ENCODE results near the gene ZBTB45.
"Not testable (repeated sequence)": the region's sequence is repeated elsewhere in the genome, so short reads cannot be mapped to it uniquely, and the experiment has no call there.

Gene ZBTB45

DNA sequence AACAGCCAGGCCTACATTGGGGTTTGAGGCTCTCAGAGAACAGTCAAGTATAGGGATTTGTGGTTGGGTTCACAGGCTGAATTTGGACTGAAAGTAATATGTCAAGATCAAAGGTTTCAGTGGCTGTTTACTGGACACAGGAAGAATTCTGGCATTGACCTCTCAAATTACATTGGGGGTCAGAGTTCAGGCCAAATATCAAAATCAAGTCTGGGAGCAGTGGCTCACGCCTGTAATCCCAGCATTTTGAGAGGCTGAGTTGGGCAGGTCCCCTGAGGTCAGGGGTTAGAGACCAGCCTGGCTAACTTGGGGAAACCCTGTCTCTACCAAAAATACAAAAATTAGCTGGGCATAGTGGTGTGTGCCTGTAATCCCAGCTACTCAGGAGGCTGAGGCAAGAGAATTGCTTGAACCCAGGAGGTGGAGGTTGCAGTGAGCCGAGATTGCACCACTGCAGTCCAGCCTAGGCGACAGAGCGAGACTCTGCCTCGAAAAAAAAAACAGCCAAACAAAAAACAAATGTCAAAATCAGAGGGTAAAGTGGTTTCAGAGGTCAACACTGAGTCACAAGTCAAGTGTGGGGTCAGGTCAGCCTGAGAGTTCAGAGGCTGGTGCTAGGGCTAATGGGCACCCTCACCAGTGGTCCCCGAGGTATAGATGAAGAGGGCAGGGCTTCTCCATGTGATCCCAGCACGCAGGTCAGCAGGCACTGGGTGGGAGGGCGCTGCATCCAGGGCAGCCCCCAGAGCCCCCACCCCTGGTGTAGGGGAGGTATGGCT lies 9.3 kb downstream of the ZBTB45 start:
- no peak for DNase-seq (ENCODE audit: low spot score)

DNA sequence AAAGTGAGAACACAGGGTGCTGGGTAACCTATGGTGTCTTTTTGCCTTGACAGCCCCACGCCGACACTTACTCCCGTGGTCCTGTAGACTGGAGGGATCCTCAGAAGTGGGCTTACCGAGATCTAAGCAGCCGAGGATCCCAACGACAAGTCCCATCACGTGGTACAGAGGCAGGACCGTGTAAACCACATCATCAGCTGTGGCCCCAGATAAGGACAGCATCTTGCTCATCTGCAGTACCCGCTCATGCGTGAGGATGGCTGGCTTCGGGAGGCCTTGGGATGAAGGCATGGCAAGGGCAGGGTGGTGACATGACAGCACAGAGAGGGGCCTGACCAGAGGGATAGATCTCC lies 9.9 kb downstream of the ZBTB45 start:
- DNase-seq (ENCODE audit: low spot score) = no peak

DNA sequence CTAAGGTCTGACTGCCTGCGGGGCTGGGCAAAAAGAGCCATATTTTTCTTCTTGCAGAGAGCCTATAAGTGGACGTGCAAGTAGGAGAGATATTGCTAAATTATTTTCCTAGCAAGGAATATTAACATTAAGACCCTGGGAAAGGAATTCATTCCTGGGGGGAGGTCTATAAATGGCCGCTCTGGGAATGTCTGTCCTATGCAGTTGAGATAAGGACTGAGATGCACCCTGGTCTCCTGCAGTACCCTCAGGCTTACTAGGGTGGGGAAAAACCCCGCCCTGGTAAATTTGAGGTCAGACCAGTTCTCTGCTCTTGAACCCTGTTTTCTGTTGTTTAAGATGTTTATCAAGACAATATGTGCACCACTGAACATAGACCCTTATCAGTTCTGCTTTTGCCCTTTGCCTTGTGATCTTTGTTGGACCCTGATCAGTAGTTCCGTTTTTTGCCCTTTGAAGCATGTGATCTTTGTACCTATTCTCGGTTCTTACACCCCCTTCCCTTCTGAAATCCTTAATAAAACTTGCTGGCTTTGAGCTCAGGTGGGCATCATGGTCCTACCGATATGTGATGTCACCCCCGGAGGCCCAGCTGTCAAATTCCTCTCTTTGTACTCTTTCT lies 11.9 kb downstream of the ZBTB45 start:
- not testable (repeated sequence) for DNase-seq (ENCODE audit: low spot score)

DNA sequence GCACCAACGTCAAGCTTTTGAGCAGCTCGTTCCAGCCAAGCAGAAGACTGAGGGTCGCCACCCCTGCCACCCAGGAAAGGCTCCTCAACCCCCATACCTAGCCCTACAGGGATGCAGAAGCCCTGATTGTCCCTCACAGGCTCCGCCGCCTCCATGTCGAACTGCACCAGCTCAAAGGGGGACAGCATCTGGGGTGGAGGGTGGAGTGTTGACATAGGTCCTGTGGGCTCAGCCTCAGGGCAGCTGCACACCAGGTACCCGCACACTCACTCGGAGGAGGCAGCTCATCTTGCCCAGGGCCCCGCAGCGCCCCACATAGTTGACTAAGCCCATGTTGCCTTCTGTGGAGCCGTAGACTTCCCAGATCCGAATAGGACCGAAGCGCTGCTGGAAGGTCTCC lies 19.4 kb downstream of the ZBTB45 start:
- no peak for DNase-seq (ENCODE audit: low spot score)

DNA sequence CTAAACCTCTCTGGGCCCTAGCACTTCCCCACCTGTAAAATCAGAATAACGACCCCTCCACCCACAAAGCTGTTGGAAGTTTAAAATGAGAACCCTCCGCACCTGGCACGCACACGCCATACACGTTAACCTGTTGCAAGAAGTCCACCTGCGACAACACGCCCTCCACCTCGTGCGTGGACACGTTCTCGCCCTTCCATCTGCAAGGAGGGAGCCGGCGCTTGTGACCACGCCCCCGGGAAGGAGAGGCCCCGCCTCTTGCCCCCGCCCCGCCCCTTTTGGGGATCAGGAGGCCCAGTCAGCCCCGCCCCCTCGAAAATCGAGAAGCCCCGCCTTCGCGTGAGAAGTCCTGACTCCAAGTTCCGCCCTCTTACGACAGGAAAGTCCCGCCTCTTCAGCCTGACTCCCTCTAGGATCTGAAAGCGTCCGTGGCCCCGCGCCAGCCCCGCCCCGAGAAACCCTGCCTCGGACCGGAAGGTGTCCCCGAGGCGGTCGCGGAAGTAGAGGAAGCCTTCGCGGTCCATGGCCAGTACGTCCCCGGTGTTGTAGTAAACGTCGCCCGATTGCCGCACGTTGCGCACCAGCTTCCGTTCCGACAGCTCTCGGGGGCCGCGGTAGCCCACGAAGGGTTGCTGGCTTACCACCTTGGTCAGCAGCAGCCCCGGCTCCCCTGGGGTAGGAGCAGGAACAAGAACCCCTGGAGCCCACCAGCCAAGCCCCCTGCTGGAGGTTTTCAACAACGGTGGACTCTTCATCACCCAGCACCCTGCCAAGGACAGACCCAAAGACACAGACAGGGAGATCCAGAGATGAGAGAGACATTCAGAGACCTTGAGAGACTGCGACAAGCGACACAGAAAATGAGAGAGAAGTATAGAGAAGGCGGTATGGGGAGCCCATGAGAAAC lies 20.3 kb downstream of the ZBTB45 start:
- peak; percentile 97 for DNase-seq (ENCODE audit: low spot score)

DNA sequence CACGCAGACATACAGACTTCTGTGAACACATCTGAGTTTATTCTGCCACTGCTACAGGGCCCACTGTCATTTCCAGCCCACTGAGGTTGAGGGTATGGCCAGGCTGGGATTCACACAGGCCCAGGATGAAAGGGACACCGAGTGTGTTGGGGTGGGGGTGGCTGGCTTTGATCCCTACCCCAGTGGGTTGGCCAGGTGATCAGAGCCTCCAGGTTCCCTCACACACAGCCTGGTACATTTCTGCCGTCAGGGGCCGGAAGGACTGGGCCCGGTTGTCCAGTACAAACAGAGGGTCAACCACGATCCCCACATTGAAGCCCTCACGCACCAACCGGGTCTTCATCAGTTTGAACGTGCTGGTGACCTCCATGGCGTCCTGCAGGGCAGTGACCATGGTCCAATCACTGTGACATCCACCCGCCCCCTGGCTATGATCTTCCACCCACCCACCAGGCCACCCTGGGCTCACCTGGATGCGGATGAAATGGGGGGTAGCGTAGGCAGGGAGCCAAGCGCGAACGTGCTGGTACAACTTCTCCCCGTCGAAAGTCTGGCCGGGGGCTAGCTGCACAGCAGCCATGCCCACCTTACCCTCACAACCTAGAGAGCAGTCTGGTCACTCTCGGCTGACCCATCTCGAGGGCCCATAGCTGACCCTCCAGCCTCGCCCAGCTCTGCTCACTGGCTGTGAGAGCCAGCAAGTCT lies 21.1 kb downstream of the ZBTB45 start:
- no peak for DNase-seq (ENCODE audit: low spot score)

DNA sequence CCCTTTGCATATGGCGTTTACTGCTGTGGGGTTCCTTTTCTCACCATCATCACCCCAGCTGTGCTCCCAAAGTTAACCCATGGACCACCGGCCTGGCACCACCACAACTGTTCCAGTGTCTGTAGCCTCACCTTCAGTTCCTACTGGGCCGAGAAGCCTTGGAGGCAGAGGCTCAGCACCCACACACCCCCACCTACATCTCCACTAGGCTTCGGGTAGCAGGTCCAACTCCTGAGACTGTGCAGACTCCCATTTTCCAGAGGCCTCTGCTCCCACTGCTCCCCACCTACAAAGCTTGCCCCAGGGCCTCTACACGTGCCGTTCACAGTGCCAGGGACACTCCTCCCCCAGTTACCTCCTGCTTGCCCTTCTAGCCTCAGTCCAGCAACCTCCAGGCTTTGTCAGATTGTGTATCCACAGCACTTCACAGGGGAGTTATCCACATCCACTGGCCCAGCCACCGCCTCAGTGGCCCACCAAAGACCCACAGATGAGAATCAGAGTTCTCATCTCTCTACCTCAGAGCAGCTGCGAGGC lies 21.9 kb downstream of the ZBTB45 start:
- DNase-seq (ENCODE audit: low spot score) = no peak

DNA sequence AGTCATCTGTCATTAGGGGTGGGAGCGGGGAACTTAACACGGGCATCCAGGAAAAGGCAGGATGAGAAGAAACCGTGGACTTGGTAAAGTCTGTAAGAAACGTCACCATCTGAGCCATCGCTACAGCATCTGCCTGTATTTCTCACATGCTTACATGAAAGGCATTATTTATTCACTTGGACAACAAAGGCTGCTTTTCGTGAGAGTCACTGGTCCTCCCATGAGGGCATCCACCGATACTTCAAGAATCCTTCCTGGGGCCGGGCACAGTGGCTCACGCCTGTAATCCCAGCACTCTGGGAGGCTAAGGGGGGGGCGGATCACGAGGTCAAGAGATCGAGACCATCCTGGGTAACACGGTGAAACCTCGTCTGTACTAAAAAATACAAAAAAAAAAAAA lies 27.3 kb downstream of the ZBTB45 start:
- DNase-seq (ENCODE audit: low spot score) = no peak

DNA sequence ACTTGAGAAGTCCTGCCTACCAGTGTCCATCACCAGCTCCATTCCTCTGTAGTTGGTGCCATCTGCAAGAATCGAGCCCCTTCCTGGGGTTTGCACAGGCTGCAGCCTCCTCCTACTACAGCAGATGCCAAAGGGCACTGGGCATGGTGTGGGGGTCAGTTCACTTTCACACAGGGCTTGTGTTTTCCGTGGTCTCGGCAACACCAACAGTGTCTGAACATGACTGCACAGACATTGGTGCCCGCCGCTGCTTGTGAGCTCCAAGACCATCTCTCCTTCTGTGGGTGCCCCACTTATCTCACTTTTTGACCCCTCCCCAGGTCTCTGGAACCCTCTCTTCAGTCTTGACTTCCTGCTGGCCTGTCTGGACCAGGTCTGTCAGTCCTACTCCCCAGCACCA lies 28.2 kb downstream of the ZBTB45 start:
- DNase-seq (ENCODE audit: low spot score) = no peak

DNA sequence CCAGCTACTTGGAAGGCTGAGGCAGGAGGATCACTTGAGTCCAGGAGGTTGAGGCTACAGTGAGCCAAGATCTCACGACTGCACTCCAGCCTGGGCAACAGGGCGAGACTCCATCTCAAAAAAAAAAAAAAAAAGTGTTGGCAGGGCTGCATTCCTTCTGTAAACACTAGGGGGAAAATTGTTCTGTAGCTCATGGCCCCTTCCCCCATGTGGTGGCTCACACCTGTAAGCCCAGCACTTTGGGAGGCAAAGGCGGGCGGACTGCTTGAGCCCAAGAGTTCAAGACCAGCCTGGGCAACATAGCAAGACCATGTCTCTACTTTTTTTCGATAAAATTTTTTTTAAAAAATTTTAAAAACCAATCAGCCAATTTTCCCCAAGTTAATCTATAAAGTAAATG lies 35.3 kb downstream of the ZBTB45 start:
- DNase-seq (ENCODE audit: low spot score) = not testable (repeated sequence)

DNA sequence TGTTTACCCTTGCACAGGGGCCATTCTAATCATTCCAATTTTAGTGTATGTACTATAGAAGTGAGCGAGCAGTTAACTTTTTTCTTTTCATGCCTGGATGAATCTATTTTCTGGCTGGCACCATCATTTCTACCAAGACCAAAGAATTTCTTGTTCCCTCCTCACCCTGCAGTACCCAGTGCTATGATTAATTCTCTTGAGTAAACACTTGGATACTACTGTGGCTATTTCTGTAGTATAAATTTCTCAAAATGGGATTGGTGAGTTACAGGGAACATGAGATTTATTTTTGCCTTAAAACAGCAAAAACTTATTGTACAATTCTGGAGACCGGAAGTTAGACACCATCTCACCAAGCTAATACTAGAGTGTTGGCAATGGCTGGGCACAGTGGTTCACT lies 35.8 kb downstream of the ZBTB45 start:
- no peak for DNase-seq (ENCODE audit: low spot score)

DNA sequence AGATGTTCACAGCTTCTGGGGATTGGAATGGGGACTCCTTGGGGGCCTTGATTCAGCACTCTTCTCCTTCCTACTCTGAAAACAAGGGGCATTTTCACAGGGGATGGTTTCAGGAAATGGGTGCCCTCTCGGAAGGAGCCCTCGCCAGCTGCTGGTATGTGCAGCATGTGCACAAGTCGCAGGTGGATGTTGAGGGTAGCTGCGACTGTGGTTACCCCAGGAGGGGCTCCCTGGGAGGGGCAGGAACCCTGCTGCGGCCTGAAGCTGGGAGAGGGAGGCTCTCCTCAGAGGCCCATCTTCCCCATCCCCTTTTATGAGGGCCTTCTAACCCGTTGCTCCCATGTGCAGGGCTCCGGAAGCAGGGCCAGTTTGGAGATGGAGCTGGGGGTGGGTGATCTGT lies 37.2 kb downstream of the ZBTB45 start:
- DNase-seq (ENCODE audit: low spot score) = no peak

DNA sequence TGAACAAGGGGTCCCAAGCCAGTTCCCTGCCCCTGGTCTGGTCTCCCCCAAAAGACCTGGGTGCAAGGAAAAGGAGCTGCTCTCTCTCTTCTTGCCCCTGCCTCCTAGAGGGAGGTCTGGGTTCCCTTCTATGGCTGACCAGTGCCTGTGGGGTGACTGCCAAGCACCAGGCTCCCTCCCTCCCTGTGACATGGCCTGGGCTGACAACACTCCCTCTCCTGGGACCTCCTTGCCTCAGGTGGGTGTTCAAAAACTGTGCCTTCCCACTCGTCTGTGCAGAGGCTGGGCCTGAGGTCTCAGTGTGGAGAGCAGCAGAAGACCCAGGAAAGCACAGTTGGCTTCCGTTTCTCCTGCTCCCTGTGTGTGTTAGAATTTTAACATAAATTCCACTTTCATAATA lies 38.8 kb downstream of the ZBTB45 start:
- DNase-seq (ENCODE audit: low spot score) = no peak

DNA sequence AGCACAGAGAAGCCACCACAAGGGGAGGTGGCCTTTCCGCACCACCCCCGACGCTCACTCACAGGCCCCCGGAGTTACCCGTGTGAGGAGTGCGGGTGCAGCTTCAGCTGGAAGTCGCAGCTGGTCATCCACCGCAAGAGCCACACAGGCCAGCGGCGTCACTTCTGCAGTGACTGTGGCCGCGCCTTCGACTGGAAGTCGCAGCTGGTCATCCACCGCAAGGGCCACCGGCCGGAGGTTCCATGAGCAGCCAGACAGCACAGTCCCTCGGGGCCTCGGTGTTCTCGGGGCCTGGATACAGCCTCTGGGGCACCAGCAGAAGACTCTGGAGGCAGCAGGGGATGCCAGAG lies 39.2 kb downstream of the ZBTB45 start:
- DNase-seq (ENCODE audit: low spot score) = no peak

DNA sequence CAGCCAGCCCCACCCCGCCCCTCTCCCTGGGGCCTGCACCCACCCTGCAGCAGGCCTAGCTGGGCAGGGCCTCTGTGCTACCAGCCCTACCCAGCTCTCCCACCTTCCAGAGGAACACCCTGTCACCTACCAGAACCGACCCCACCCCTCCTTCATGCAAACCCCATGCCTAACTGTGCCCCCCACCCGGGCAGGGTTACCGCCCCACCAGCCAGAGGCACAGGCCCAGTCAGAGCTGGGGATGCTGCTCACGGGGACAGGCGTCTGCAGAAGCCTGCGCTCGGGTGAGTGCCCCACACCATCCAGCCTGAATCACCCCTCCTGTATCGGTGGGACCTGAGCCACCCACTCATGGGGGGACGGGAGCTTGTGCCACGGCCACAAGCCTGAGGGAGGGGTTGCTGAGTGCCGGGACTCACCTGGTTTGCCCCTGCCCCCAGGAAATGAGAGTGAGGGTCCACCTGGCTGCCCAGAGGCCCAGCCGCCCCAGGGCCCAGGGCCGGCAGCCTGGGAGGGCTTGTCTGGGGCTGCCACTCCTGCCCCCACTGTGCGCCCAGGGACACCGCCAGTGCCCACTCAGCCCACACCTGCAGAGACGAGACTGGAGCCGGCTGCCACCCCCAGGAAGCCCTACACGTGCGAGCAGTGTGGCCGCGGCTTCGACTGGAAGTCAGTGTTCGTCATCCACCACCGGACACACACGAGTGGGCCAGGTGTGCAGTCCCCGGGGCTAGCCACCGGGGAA lies 39.7 kb downstream of the ZBTB45 start:
- DNase-seq (ENCODE audit: low spot score) = no peak

DNA sequence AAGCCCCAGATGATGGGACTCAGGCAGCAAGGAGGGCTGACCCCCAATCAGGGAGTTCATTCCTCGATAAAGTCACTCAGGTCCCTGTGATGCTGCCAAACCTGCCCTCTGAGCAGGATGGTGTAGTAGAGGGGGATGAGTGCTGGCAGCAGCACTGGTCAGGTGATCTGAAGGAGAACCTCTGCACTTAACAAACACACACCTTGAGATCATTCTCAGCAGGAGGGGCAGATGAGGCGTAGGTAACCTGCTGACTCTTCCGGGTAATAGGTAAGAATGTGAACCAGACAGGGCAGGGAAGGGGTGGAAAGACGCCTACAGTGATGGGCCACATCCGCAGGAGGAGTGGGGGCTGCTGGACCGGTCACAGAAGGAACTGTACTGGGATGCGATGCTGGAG lies 40.3 kb downstream of the ZBTB45 start:
- DNase-seq (ENCODE audit: low spot score) = no peak

DNA sequence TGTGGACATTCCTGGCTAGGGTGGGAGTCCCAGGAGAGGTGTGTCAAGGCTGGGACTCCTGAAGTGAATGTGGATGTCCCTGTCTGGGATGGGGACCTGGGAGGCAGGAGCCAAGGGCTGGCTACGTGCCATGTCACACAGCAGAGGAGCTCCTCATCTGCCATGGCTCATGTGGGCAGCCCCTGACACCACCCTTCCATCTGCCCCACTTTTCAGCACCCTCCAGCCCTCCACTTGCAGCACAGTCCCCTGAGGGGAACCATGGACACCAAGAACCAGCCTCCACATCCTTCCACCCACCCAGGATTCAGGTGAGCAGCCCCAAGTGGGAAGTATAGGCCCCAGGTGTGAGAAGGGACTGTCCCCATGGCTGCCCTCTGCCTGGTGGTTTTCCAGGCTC lies 41.7 kb downstream of the ZBTB45 start:
- DNase-seq (ENCODE audit: low spot score) = no peak

DNA sequence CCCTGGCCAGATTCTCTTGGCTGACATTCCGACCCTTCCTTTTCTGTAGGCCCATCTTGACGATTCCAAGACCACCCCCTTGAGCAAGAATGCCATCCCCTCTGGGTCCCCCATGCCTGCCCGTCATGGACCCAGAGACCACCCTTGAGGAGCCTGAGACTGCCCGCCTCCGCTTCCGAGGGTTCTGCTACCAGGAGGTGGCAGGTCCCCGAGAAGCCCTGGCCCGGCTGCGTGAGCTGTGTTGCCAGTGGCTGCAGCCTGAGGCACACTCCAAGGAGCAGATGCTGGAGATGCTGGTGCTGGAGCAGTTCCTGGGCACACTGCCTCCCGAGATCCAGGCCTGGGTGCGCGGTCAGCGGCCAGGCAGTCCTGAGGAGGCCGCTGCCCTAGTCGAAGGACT lies 42.5 kb downstream of the ZBTB45 start:
- no peak for DNase-seq (ENCODE audit: low spot score)

DNA sequence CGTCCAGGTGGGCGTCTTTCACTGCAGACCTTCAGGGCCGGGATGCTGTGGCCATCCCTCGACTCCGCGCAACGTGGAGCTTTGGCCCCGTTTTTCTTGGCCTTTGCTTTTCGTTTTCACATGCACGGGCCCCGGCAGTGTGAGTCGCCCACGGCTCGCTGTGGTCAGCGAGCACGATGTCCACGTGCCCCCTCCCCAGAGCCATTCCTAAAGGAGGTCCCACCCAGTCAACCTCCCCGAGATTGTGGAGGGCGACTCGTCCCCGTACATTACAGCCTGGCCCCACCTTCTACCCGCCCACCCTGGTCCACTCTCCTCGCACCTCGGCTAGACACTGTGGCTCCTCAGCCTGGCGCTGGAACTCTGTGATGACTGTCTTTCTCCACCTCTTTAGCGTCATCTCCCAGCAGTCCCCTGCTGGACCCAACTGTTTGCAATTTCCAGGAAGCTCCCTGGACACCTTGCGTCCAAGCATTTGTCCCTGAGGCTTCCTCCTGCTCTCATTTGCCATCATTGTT lies 43.1 kb downstream of the ZBTB45 start:
- DNase-seq (ENCODE audit: low spot score) = peak; percentile 56

DNA sequence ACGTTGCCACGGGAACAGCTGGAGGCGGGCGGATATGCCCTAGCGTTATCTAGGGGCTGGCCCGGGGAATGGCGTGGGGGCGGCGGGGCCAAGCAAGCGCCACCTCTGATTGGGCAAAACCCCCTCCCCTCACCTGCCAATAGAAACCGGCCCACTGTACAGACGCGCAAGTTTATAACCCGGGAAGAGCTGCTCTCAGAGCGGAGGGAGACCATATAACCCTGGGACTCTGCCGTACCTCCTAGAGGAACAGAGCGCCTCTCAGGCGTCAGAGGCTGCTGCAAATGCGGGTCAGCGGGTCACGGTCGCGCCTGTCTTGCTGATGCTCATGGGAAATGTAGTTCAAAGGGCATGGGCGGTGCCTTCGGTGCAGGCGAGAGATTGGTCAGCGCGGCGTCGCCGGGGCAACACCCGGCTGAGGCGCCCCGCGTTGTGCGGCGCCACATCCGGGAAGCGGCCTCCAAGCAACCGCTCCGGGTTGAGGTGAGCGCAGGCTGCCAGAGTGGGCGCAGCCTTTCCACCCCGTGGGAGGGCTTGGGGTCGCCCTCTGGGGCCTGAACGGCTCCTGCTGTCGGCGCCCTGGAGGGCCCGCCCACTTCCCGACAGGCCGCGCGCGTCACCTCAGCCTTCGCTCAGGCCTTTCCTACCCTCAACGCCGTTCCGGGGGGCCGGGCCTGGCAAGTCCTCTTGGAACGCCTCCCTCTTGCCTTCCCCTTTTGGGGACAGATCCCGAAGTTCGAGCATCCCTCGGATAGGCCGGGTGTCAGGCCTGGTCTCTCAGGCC lies 43.7 kb downstream of the ZBTB45 start, which contains the start of gene ZNF446:
Gene ZNF446 (plus strand): TSS at position 639 of the 784 bp plus-strand sequence. CDS start 867 bp downstream, outside the sequence.
- peak; percentile 97 for DNase-seq (ENCODE audit: low spot score)
